ENCODE data around the gene NXN. TPM values are rescaled to one million over a fixed set of nuclear protein-coding genes. Genes with fewer than 3 reads are reported as not detected.
A peak's percentile ranks its signal among the peaks of the same experiment; 100 is the strongest.
"Not testable (repeated sequence)": the region's sequence is repeated elsewhere in the genome, so short reads cannot be mapped to it uniquely, and the experiment has no call there.

Gene NXN
- total and polyA plus RNA-seq, 9 donors, result 5.5 to 34.8 (median 28.4) TPM

- WGBS, 3 donors, result 78 to 86% (median 81%) methylated on average over 4 of the region's 4 CpGs
- no peak overlapping the region for H3K4me3 ChIP-seq
- no peaks in the 10 kb centered on the region for H3K4me1 ChIP-seq (ENCODE audit: insufficient read depth)
- H3K9me3 ChIP-seq, result no peaks in the 10 kb centered on the region
- intact Hi-C loops (cut with DNase I), result no loop called here
- no peak for TF ChIP-seq CTCF (IDR thresholded peaks at IDR 0.05)
- TF ChIP-seq POLR2A (IDR thresholded peaks at IDR 0.05), result no peak
- TF ChIP-seq EP300 (IDR thresholded peaks at IDR 0.05), result no peak
- DNase-seq, result peak in 2 of 5 donors; percentile 3 to 19
- no peaks in the 10 kb centered on the region for H3K36me3 ChIP-seq
- H3K27me3 ChIP-seq, result no peaks in the 10 kb centered on the region
- H3K27ac ChIP-seq, result no peak overlapping the region
These were observed 191.0 kb downstream of the NXN start for GRCh38 chr17:788551-788950.

GRCh38 chr17:787641-788221 is 191.8 kb downstream of the NXN start:
- peak in 1 of 5 donors; percentile 23 for DNase-seq
- TF ChIP-seq EP300 (IDR thresholded peaks at IDR 0.05) (no peak), CTCF (IDR thresholded peaks at IDR 0.05) (no peak), POLR2A (IDR thresholded peaks at IDR 0.05) (no peak)
- Histone ChIP-seq H3K27ac (no peak overlapping the region), H3K9me3 (no peaks in the 10 kb centered on the region), H3K4me3 (no peak overlapping the region), H3K36me3 (no peaks in the 10 kb centered on the region), H3K27me3 (no peaks in the 10 kb centered on the region), H3K4me1 (ENCODE audit: insufficient read depth) (peaks cover 2% of the 10 kb centered on the region)
- WGBS, 3 donors, result 81 to 87% (median 84%) methylated on average over 12 of the region's 12 CpGs
- intact Hi-C loops (cut with DNase I), result no loop called here

GRCh38 chr17:785901-786300 is 193.7 kb downstream of the NXN start:
- H3K4me1 ChIP-seq (ENCODE audit: insufficient read depth); H3K27me3 ChIP-seq; intact Hi-C loops (cut with DNase I); DNase-seq; H3K9me3 ChIP-seq; H3K4me3 ChIP-seq; H3K36me3 ChIP-seq; H3K27ac ChIP-seq: not testable (repeated sequence)
- WGBS, 3 donors, result 89 to 91% (median 89%) methylated on average over 7 of the region's 7 CpGs

GRCh38 chr17:784143-784542 is 195.4 kb downstream of the NXN start:
- Histone ChIP-seq H3K27me3 (no peaks in the 10 kb centered on the region), H3K4me3 (no peak overlapping the region), H3K27ac (no peak overlapping the region), H3K9me3 (no peaks in the 10 kb centered on the region), H3K4me1 (ENCODE audit: insufficient read depth) (peaks cover 2% of the 10 kb centered on the region), H3K36me3 (no peaks in the 10 kb centered on the region)
- DNase-seq, result no peak
- 62 to 80% (median 65%) methylated on average over 3 of the region's 3 CpGs for WGBS, 3 donors
- intact Hi-C loops (cut with DNase I), result loop anchor here in 1 of 4 donors (5.0 kb wide), 1 partner anchor 198 kb away; no protein-coding TSS in a partner anchor
- no peak for TF ChIP-seq CTCF (IDR thresholded peaks at IDR 0.05)
- TF ChIP-seq POLR2A (IDR thresholded peaks at IDR 0.05), result no peak
- TF ChIP-seq EP300 (IDR thresholded peaks at IDR 0.05), result no peak

Measured in ovary (tissue), 9 donors.